NCI-H82 (cell line): ENCODE data around the gene FRK.
A peak's percentile ranks its signal among the peaks of the same experiment; 100 is the strongest.
"Not testable (repeated sequence)": the region's sequence is repeated elsewhere in the genome, so short reads cannot be mapped to it uniquely, and the experiment has no call there.

Experiments used
- DNase-seq: peaks from one replicate; lab custom pipeline; 2025; lab: John Stamatoyannopoulos, UW

The FRK gene

DNA sequence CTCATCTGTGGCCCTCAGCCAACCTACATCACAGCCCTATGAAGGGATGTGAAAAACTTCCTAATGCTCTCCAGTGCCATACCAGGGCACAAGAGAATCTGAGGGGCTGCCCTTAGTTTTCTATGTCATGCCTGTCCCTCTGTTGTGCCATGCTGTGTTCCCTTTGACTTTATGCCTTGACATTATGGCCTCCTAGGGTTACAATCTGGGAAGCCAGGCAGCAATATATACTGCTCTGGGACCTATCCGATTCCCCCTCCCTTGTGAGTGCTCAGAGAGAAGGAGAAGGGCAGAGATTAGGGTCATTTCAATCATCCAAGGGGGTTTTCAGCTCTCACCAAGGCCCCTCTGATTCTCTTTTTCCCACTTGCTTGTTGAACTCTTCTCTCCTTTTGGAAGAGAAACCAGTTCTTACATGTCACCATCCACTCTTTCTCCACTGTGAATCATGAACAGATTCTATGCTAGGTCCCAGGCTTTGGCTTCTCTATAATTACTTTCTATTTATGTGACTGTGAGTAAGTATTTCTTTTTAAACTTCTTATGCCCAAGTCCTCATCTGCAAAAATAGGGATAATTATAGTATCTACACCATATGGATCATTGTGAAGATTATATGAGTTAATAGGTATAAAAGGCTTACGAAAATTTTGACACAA, 14.2 kb upstream of the FRK start:
- peak; percentile 15 for DNase-seq

DNA sequence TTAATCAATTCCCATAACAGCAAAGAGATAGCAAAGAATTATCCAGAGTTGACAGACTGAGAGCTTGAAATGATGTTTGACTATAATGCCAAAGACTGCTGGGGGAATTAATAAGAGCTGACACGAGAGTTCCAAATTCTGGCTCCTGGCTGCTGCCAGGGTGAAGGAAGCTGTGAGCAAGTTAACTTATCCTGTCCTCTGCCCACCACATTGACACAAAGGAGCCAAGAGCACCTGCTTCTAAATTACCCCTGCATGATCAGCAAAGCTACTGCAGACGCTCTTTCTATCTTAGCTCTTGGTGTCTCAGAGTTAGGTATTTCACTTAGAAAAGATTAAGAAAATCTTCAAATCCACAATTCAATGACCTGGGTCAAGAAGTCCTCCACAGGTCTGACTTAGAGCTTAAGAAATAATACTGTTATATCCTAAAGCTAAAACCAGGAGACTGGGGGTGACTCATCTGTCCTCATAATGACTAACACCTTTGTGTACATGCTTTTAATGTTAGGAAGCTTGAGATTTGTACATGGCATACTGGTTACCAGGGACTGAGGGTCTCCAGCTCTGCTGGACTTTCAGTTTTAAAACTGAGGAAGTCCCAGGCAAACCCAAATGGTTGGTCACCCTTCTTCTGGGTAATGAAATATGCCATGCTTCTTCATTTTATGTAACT, 13.2 kb upstream of the FRK start:
- peak; percentile 29 for DNase-seq

DNA sequence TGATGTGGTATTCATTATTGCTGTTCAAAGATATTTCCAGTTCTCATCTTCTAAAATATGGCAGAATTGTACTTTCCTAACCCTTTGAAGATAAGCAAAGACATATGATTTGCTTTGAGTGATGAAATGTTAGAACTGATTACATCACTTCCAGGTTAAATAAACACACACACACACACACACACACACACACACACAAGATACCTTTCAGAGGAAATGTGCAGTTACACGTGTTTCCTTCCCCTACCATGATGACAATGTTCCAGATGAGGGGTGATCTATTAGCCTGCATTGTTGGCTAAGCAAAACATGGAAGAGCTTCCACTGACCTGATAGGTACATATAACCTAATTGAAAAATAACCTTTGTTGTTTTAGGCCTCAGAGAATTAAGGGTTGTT, 11.7 kb upstream of the FRK start:
- no peak for DNase-seq

- no peak for DNase-seq
These were observed 10.1 kb upstream of the FRK start for GRCh38 chr6:116070616-116071389.

DNA sequence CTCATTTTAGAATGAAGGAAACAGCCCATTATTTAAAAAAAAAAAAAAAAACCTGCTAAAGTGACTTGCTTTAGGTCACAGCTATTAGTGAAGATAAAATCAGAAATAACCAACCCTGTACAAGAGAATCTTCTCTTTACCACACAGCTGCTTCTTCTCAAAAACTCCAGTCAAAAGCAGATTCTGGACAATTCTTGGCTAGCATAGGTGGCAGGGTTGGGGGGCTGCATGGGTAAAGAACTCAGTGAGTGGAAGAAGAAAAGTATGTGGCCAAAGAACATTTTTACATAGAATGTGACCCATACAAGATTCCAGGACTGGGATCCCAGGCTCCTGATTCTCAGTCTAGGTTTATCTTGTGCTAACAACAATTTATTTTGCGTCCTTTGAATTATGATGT, 9.4 kb upstream of the FRK start:
- DNase-seq = no peak

- no peak for DNase-seq
These were observed 6.1 kb upstream of the FRK start for GRCh38 chr6:116066789-116067188.

DNA sequence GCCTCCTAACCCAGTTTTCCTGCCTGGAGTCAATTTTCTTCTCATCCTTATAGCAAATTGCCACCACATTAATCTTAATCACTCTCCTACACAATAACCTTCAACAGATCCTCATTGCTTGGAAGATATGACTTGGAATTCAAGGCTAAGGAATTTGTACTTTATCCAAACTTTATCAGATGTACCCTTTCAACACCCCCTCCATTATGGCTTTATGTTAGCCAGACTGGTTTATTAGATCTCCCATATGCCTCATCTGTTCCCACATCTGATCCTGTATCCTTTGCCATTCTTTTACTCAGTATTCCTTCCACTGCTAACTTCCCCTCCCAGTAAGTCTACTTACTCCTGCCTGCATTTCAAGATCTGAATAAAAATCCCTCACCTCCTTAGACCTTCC, 4.0 kb upstream of the FRK start:
- no peak for DNase-seq

- no peak for DNase-seq
These were observed 1.8 kb upstream of the FRK start for GRCh38 chr6:116062496-116062895.

DNA sequence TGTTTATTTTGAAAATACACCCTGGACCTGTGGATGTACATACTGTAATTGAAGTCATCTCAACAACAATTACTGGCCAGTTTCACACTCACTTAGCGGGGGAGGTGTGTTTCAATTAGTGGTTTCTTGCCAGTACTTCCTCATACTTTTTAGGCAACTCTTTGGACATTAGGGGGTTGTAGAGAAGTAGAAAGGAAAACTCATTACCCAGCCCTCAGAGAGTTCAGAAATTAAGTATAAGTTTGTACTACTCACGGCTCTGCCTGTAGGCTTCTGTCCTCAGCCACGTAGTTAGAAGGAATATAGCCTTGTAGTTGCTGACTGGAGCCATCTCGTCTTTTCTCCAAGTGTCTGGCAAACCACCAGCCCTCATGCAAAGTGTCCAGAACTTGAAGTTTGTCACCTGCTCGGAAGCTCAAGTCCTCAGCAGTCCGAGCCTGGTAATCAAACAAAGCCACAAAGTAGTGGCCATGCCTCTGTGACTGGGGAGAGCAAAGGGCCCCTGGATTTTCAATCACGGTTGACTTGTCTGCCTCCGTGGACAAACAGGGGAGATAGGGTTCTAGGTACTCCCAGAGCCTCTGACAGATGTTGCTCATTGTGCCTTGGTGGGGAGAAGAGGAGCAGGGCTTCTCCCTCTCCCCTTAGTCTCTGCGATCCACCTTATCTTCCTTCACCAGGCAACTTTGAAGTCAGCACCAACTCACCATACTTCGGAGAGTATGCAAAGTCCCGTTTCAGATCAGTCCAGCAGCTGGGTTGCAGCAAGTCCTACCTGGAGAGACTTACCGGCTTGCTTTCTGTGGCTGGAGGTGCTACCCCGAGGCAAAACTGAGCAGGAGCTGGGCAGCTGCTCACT, 749 bp downstream of the FRK start:
- no peak for DNase-seq

DNA sequence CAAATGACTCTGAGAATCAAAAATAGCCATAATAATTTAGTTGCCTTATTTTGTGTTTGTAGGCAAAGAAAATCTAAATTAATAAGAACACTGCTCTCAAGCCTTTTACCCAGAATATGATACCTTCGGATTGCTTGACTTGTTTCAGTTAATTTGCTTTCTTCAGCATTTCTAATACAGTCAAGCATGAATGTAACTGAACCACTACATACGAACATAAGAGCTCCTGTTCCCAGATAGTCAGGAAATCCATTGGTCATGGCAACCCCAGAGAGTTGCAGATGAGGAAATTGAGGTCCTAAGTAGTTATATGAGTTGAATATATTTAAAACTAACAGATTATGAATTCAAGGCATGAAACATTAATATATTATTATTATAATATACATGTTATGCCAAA, 2.9 kb downstream of the FRK start:
- no peak for DNase-seq

DNA sequence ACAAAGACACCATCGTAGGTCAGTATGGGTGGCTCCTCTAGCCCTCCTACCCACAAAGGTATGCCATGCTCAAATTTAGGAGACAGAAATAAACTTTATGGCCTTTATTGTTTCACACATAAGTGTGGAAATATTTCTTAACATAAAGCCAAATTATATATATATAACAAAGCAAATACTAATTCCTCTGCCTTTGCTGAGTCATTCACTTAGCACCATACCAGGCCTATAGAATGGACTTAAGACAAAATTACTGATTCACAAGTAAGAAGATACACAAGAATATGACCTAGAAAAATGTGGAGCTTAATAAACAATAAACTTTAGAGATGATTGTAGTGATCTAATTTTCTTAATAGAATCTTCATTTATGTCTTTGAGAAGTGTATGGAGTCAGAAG, 5.2 kb downstream of the FRK start:
- DNase-seq = no peak

GRCh38 chr6:116051244-116051643, 9.4 kb downstream of the FRK start:
- DNase-seq = no peak

DNA sequence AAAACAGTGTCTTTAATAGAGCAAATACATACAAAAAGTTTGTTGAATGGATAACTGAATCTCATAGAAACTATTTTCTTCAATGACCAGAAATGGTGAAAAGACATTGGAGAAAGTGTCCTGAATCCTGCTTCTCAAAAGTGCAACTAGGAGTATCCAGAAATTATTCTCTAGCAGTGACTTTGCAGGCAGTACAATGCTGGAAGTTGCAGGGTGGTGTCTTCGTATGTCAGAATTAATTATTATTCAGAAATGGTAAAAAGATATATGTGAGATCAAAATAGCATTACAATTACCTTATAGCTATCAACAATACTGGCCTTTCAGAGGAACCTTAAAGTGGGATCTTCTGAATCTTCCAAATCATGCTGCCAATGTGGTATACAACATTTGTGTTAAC, 10.0 kb downstream of the FRK start:
- no peak for DNase-seq

GRCh38 chr6:116049321-116049720, 11.4 kb downstream of the FRK start:
- no peak for DNase-seq

- no peak for DNase-seq
These were observed 13.3 kb downstream of the FRK start for GRCh38 chr6:116047173-116047933.

DNA sequence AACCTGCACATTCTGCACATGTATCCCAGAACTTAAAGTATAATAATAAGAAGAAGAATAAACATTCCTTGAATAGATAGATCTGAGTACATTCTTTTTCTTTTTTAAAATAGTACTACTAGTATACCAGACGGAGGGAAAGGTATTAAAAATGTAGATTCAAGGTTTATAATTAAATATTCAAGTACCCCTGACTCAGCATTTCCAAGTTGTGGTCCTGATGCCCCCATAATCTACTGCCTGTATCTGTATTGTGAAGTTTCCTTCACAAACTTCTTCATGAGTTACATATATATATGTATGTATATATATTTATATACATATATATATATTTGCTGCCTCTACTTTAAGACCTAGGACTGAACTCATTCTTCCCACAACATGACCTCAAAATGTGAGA, 14.0 kb downstream of the FRK start:
- no peak for DNase-seq

DNA sequence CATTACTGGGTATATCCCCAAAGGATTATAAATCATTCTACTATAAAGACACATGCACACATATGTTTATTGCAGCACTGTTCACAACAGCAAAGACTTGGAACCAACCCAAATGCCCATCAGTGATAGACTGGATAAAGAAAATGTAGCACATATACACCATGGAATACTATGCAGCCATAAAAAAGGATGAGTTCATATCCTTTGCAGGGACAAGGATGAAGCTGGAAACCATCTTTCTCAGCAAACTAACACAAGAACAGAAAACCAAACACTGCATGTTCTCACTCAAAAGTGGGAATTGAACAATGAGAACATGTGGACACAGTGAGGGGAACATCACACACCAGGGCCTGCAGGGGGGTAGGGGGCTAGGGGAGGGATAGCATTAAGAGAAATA, 14.4 kb downstream of the FRK start:
- DNase-seq = not testable (repeated sequence)

DNA sequence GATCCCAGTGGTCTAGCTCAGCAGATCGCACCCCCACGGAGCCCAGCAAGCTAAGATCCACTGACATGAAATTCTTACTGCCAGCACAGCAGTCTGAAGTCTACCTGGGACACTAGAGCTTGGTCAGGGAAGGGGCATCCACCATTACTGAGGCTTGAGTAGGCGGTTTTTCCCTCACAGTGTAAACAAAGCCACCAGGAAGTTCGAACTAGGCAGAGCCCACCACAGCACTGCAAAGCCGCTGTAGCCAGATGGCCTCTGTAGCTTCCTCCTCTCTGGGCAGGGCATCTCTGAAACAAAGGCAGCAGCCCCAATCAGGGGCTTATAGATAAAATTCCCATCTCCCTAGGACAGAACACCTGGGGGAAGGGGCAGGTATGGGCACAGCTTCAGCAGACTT, 18.8 kb downstream of the FRK start:
- no peak for DNase-seq

DNA sequence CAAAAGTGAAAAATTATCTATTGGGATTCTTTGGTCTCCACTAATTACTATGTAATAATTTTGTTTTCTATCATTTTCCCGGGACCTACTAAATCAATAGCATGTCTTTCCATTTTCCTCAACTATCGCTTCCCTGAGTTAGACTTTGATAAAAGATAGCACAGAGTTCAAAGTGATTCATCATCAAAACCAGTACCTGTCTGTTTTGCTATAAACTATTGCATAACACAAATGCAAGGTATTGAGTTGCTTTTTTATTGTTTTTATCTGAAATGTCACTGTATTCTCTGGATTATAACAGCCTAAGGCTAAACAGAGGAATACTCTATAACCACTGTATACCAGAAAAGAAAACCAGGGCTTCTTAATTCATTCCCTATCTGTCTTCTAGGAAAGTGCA, 19.7 kb downstream of the FRK start:
- DNase-seq = no peak

DNA sequence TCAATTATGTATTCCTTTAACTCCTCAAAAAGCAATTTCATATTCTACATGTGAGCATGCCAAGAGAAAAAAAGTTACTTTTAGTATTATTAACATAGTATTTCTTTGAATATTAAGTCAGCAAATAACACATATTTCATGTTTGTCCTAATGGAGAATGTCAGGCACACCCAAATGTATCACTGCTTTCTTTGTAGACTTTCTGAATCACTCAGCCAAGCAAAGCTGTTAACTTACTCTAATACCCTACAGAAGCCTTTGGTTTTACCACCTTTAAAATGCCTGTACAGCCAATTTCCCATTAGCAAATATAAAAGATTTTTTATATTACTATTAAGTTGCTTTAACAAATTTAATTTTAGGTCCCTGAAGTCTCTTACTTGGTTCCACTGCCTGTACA, 23.8 kb downstream of the FRK start:
- DNase-seq = no peak

GRCh38 chr6:116036075-116036773, 24.5 kb downstream of the FRK start:
- peak; percentile 18 for DNase-seq
